Hepatocyte (in vitro differentiated cells): ENCODE measurements around the gene USP22.

Source experiments
- EZH2 ChIP-seq: fragments of 200-600 bp; sonication (generic); IDR thresholded peaks from 2 replicates; pipeline ENCODE4 v1.6.1; 2016; ENCODE audit warnings: antibody characterized with exemption, mild to moderate bottlenecking, borderline replicate concordance
- EZH2phosphoT487 ChIP-seq: fragments of 200-600 bp; sonication (generic); IDR thresholded peaks from one replicate; pipeline ENCODE4 v1.6.1; 2018; ENCODE audit warnings: antibody characterized with exemption, mild to moderate bottlenecking, low read depth, moderate library complexity; ENCODE audit not compliant: unreplicated experiment, severe bottlenecking
- TF ChIP-seq, protein P1 (sequence below): fragments of 200-600 bp; sonication (generic); IDR thresholded peaks from 2 replicates; pipeline ENCODE4 v1.5.1; 2016; ENCODE audit warnings: antibody characterized with exemption, mild to moderate bottlenecking; ENCODE audit not compliant: poor library complexity

DNA sequence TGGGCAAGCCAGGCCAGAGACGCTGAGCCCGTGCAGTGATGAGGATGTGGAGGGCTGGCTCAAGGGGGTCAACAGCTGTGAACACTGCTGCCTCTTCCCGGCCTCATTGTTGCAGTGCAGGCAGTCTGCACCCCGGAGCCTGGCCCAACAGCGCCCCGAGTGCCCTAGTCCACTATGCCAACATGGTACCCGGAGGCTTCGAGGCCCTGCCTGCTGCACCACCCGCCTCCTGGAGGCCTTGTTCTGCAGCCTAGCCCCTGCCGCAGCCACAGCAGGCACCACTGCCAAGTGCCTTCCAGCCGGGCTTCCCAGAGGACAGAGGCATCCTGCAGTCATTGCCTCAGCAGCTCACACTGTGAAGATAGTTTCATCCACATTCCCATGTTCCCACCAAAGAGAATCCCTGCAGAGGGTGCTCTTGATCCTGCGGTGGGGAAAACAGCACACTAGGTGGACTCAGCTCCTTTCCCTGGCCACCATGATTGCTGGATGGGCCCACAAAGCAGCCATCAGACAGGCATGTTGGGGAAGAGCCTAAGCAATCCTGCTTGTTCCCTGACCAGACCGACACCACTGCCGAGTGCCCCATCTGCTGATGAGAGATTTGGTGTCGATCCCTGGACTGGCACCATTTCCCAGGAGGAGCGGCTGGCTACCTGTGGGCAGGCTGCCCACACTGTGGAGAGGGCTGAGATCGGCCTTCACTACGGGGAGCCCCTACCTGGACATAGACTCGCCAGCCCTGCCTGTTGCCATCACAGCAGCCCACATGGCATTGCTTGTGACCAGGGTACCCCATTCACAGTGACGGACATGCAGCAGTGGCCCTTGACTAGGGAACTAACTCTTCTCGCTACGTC lies 44.9 kb downstream of the USP22 start:
- TF ChIP-seq EZH2 (no peak), EZH2phosphoT487 (no peak)
- TF ChIP-seq, protein P1, sequence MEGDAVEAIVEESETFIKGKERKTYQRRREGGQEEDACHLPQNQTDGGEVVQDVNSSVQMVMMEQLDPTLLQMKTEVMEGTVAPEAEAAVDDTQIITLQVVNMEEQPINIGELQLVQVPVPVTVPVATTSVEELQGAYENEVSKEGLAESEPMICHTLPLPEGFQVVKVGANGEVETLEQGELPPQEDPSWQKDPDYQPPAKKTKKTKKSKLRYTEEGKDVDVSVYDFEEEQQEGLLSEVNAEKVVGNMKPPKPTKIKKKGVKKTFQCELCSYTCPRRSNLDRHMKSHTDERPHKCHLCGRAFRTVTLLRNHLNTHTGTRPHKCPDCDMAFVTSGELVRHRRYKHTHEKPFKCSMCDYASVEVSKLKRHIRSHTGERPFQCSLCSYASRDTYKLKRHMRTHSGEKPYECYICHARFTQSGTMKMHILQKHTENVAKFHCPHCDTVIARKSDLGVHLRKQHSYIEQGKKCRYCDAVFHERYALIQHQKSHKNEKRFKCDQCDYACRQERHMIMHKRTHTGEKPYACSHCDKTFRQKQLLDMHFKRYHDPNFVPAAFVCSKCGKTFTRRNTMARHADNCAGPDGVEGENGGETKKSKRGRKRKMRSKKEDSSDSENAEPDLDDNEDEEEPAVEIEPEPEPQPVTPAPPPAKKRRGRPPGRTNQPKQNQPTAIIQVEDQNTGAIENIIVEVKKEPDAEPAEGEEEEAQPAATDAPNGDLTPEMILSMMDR = no peak
